ENCODE measurements around the gene CCDC74A. TPM values are rescaled to one million over a fixed set of nuclear protein-coding genes. Genes with fewer than 3 reads are reported as not detected.

CCDC74A gene
- total and polyA plus RNA-seq, 9 of the 15 experiments (the other 6 are each of a cell fraction or from before 2014, with no cell fraction given): 1.1 to 38.1 (median 9.6) TPM

DNA sequence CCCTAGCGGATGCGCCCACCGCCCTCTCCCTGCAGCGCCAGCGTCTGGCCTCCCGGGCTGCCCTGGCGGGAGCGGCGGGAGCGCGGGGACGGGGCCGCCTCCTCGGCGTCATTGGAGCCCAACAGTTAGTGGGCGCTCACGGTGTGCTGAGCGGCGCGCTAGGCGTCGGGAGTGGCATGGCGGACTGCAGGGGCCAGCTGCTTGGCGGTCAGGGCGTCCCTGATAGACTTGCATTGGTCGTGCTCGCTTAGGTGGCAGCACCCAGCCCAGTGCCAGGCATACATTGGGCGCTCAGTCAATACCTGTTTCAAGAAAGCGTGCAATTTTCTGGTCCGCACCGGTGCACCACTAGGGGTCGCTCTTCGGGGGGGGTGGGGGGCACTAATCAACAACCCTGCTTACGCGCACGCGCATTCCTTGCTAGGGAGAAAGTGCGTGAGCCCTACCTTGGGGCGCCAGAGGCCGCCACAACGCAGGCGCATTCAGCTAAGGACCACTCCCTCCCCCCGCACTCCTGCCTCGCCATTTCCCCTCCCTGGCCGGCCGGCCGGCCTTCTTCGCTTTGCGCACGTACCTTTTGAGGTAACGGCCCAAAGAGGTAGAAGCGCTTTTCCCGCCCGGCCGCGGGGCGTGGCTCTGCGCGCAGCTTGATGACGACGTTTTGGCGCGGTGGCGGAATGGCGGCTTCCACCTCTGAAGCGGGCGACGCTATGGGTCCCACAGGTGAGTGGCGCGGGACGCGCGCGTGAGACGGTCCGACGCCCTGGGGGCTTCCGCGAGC is 35.1 kb upstream of the CCDC74A start (continued):
- TF ChIP-seq, protein P1, sequence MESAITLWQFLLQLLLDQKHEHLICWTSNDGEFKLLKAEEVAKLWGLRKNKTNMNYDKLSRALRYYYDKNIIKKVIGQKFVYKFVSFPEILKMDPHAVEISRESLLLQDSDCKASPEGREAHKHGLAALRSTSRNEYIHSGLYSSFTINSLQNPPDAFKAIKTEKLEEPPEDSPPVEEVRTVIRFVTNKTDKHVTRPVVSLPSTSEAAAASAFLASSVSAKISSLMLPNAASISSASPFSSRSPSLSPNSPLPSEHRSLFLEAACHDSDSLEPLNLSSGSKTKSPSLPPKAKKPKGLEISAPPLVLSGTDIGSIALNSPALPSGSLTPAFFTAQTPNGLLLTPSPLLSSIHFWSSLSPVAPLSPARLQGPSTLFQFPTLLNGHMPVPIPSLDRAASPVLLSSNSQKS (CRISPR knock-in tag; IDR thresholded peaks at IDR 0.05): no peak
- TF ChIP-seq ZNF436 (CRISPR knock-in tag; IDR thresholded peaks at IDR 0.05): no peak
- TF ChIP-seq ARID1B (IDR thresholded peaks at IDR 0.05): no peak
- peak; percentile 98 for TF ChIP-seq C11orf30 (IDR thresholded peaks at IDR 0.05; ENCODE audit: low read depth)
- TF ChIP-seq STAG1 (CRISPR knock-in tag; IDR thresholded peaks at IDR 0.05; ENCODE audit: borderline replicate concordance): no peak
- peak; percentile 43 for TF ChIP-seq POLR2B (IDR thresholded peaks at IDR 0.05; ENCODE audit: low read depth, partially characterized antibody)
- no peak for TF ChIP-seq ZNF408 (CRISPR knock-in tag; IDR thresholded peaks at IDR 0.05; ENCODE audit: low read depth)
- no peak for TF ChIP-seq ZSCAN32 (CRISPR knock-in tag; IDR thresholded peaks at IDR 0.05)
- peak; percentile 51; the same call in 1 of the 2 replicates for TF ChIP-seq SMARCE1 (IDR thresholded peaks at IDR 0.05)
- TF ChIP-seq ZNF143 (CRISPR knock-in tag; IDR thresholded peaks at IDR 0.05): 0 out of 2 replicates have a peak, but pooled peaks have one; percentile 45
- TF ChIP-seq, protein P2, sequence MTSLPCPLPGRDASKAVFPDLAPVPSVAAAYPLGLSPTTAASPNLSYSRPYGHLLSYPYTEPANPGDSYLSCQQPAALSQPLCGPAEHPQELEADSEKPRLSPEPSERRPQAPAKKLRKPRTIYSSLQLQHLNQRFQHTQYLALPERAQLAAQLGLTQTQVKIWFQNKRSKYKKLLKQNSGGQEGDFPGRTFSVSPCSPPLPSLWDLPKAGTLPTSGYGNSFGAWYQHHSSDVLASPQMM (CRISPR knock-in tag; IDR thresholded peaks at IDR 0.05): no peak
- TF ChIP-seq, protein P3, sequence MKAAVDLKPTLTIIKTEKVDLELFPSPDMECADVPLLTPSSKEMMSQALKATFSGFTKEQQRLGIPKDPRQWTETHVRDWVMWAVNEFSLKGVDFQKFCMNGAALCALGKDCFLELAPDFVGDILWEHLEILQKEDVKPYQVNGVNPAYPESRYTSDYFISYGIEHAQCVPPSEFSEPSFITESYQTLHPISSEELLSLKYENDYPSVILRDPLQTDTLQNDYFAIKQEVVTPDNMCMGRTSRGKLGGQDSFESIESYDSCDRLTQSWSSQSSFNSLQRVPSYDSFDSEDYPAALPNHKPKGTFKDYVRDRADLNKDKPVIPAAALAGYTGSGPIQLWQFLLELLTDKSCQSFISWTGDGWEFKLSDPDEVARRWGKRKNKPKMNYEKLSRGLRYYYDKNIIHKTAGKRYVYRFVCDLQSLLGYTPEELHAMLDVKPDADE (conservative IDR thresholded peaks at IDR 0.05; ENCODE audit: control insufficient read depth, low read depth, low read length): peak; percentile 29; the same call in 1 of the 2 replicates
- TF ChIP-seq BRD4 (IDR thresholded peaks at IDR 0.05): no peak
- no peak for TF ChIP-seq SREBF2 (CRISPR knock-in tag; IDR thresholded peaks at IDR 0.05)
- TF ChIP-seq EZH2 (IDR thresholded peaks at IDR 0.05; ENCODE audit: borderline replicate concordance, low read depth, low read length): no peak
- peak; percentile 79; the same call in 1 of the 2 replicates for TF ChIP-seq ZZZ3 (IDR thresholded peaks at IDR 0.05)
- peak; percentile 87 for TF ChIP-seq CTBP1 (IDR thresholded peaks at IDR 0.05; ENCODE audit: borderline replicate concordance)
- TF ChIP-seq, protein P4, sequence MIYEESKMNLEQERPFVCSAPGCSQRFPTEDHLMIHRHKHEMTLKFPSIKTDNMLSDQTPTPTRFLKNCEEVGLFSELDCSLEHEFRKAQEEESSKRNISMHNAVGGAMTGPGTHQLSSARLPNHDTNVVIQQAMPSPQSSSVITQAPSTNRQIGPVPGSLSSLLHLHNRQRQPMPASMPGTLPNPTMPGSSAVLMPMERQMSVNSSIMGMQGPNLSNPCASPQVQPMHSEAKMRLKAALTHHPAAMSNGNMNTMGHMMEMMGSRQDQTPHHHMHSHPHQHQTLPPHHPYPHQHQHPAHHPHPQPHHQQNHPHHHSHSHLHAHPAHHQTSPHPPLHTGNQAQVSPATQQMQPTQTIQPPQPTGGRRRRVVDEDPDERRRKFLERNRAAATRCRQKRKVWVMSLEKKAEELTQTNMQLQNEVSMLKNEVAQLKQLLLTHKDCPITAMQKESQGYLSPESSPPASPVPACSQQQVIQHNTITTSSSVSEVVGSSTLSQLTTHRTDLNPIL (CRISPR knock-in tag; IDR thresholded peaks at IDR 0.05): no peak
- no peak; the same call in 1 of the 2 replicates for TF ChIP-seq ZNF224 (CRISPR knock-in tag; IDR thresholded peaks at IDR 0.05)
- no peak for TF ChIP-seq NCOA4 (IDR thresholded peaks at IDR 0.05; ENCODE audit: partially characterized antibody)
- no peak for TF ChIP-seq DDX20 (tag; IDR thresholded peaks at IDR 0.05; ENCODE audit: low read depth)
- no peak for TF ChIP-seq ZNF23 (CRISPR knock-in tag; IDR thresholded peaks at IDR 0.05)
- TF ChIP-seq HMG20A (CRISPR knock-in tag; conservative IDR thresholded peaks at IDR 0.05): no peak
- no peak for TF ChIP-seq TGIF2 (CRISPR knock-in tag; IDR thresholded peaks at IDR 0.05)
- TF ChIP-seq ASH1L (IDR thresholded peaks at IDR 0.05; ENCODE audit: borderline replicate concordance, low read depth, partially characterized antibody): no peak
- no peak for TF ChIP-seq TAF15 (IDR thresholded peaks at IDR 0.05; ENCODE audit: low read depth, low read length)
- TF ChIP-seq DACH1 (IDR thresholded peaks at IDR 0.05; ENCODE audit: partially characterized antibody): no peak

Measured in K562 (cell line).